ENCODE results near the gene EVI5L.

DNA sequence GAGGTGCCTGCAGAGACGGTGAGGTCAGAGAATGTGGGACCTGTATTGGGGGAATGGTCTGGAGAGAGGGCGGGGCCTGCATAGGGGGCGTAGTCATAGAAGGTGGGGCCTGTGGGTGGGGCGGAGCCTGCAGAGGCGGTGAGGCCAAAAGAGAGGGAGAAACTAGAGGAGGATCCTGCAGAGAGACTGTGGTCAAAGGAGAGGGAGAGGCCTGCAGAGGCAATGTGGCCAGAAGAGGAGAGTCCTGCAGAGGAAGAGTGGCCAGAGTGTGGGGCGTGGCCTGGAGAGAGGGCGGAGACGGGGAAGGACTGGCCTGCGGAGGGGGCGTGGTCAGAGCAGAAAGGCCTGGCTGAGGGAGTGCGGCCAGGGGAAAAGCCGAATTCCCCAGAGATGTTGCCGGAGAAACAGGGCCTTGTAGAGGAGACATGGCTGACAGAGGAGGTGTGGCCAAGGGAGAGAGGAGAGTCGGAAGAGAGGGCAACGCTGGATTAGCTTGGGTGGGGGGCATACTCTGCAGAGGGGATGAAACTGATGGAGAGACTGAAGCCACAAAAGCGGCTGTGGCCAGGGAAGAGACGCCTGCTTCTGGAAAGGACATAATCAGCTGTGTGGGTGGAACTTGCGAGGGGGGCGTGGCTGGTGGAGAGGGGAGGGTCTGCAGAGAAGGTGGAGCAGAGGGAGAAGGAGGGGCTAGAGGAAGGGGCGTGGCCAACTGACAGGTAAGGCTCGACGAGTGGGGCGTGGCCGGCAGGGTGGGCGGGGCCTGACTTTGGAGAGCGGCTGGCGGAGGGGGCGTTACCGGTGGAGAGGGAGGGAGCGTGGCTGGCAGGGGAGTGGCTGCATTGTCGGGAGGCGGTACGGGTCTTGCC lies 41.7 kb downstream of the EVI5L start:
- TF ChIP-seq, protein P1, sequence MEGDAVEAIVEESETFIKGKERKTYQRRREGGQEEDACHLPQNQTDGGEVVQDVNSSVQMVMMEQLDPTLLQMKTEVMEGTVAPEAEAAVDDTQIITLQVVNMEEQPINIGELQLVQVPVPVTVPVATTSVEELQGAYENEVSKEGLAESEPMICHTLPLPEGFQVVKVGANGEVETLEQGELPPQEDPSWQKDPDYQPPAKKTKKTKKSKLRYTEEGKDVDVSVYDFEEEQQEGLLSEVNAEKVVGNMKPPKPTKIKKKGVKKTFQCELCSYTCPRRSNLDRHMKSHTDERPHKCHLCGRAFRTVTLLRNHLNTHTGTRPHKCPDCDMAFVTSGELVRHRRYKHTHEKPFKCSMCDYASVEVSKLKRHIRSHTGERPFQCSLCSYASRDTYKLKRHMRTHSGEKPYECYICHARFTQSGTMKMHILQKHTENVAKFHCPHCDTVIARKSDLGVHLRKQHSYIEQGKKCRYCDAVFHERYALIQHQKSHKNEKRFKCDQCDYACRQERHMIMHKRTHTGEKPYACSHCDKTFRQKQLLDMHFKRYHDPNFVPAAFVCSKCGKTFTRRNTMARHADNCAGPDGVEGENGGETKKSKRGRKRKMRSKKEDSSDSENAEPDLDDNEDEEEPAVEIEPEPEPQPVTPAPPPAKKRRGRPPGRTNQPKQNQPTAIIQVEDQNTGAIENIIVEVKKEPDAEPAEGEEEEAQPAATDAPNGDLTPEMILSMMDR (conservative IDR thresholded peaks at IDR 0.05; ENCODE audit: low read depth, low read length): no peak
- TF ChIP-seq POLR2A (IDR thresholded peaks at IDR 0.05; ENCODE audit: low read depth, low read length) (no peak), RFX5 (IDR thresholded peaks at IDR 0.05; ENCODE audit: low read depth, low read length) (no peak), RAD21 (IDR thresholded peaks at IDR 0.05; ENCODE audit: low read length) (no peak; the same call in 1 of the 2 replicates)
